ENCODE data around the gene FGF12.

The FGF12 gene

DNA sequence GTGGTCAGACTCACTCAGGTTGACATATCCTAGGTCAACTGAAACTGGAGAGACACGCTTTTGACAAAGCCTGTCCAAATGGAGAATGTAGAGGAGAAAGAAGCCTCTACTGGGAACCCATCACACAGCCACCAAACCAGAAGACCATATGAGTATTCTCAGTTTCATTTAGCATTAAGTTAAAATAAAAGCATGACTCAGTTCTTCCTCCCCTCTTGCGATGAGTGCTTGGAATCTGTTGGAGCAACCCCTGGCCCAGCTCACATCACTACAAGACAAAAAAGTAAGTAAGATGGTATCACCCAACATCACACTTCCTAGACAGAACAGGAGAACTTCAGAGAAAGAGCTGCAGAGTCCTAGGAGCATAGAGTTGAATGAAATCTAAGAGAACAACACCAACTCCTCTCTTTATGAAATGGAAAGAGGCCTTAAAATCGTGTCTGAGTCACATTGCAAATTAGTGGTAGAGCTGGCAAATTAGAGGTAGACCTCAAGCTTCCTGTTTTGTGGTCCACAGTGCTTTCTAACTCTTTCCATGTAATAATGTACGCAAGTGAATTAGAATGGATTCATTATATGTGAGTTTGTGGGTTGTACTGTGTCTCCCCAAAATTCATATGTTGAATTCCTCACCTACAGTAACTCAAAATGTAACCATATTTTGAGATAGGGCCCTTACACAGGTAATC, 51.2 kb downstream of the FGF12 start:
- DNase-seq, result no peak

GRCh38 chr3:192655628-192656027, 71.7 kb downstream of the FGF12 start:
- peak; percentile 29 for DNase-seq

GRCh38 chr3:192655040-192655439, 72.3 kb downstream of the FGF12 start:
- DNase-seq, result no peak

- DNase-seq, result no peak
Observed at GRCh38 chr3:192653862-192654261, 73.5 kb downstream of the FGF12 start.

DNA sequence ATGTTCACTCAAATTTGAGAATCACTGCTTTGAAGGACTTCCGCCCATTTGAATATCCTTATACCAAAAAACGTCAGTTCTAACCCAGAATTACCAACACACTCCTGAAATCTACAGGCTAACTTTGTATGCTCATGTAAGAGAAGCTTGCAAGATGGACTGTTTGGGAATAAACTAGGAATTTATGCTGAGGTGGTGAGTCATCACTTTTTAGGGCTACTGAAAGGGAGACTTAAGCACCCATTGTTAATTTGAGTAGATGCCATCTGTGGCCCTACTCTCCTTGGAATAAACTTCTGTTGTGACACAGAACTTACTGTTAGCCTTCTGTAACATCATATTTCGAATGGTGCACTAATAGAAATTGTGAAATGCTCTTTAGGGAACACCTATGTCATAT, 74.6 kb downstream of the FGF12 start:
- no peak for DNase-seq

- no peak for DNase-seq
Observed at GRCh38 chr3:192651836-192652512, 75.4 kb downstream of the FGF12 start.

DNA sequence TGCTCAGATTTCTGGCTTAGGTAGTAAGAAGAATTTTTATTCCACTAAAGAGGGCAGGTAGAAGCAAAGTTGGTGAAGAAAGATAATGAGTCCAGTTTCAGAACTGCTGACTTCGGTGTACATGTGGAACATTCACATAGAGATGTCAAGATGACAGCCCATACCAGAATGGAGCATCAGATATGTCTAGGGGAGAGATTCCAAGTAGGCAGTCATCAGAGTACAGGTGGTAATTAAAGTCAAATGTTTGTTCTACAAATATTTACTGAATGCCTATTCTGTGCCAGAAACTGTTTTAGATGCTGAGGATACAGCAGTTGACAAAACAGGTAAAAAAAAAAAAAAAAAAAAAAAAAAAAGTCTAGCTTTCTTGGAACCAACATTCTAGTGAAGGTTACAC, 81.9 kb downstream of the FGF12 start:
- DNase-seq, result no peak

DNA sequence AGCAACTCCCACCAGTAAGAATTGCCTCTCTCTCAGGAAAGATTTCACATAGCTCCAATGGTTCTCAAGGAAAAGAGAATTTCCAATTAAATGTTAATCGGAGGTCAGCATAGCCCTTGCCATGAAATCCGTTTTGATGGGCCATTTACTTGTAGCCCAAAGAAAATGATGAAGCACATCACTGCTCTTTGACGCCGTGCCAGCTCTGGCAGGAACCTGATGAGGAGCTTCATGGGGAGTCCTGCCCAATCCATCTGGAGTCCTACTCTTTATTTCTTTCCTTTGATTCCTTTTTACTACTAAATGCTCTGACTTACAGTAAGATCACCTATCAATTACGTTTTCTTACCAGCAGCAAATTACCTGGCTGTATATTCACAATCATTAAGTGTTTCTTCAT, 84.7 kb downstream of the FGF12 start:
- no peak for DNase-seq

- no peak for DNase-seq
Observed at GRCh38 chr3:192641919-192642318, 85.4 kb downstream of the FGF12 start.

- DNase-seq, result no peak
Observed at GRCh38 chr3:192639987-192640386, 87.4 kb downstream of the FGF12 start.

DNA sequence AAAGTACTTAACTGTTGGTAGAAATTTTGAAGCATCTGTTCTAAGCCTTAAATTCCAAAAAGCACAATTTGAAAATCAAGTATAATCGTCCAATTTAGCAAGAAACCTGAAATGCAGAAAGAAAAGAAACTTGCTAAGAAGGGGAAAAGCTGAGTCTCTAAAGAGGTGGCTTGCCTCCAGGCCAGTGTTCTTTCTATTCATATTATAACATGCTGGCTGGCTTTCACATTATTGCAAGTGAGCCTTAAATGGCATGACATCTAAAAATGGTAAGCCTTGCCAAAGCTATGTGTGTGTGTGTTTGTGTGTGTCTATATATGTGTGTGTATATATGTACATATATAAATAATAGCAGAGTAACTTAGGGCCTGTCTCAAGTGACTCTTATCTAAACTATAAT, 89.5 kb downstream of the FGF12 start:
- DNase-seq, result no peak

DNA sequence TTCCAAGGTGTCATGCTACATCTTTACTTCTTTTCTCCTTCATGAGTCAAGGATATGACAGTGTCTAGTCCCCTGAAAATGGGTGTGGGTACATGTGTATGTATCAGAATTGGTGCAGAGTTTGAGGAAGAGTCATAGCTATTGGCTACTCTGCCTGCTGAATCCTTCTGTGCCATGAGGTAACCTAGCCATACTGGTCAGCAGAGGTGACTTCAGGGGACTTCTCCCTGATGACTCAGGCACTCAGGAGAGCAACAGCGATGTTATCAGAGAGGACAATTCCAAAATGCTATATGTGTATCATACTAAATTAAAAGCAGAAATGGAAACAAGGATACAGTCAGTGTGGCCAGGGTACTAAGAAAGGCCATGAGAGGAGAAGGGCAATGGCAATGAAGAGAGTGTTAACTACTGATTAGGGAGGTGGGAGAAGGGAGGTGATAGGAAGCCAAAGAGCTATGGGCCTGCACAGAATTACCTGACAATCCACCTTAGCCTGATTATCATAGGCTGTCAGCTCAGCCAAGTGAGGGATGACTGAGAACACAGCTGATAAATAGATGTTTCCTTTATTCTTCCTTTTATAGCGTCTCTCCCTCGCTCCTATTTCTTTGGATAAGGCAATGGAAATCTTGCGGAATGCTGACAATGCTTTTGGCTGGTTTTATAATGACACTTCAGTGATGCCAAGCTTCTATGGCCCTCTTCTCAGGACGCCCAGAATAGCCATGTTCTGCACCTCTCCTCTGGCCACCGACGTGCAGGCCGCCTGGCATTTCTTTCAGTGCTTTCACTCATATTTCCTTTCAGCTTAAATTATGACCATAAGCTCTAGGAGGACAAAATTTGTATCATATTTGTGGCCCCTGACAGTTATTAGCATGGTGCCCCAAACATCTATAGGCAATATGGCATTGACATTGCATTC, 90.6 kb downstream of the FGF12 start:
- DNase-seq, result peak; percentile 3

GRCh38 chr3:192629429-192629828, 97.9 kb downstream of the FGF12 start:
- DNase-seq, result no peak

DNA sequence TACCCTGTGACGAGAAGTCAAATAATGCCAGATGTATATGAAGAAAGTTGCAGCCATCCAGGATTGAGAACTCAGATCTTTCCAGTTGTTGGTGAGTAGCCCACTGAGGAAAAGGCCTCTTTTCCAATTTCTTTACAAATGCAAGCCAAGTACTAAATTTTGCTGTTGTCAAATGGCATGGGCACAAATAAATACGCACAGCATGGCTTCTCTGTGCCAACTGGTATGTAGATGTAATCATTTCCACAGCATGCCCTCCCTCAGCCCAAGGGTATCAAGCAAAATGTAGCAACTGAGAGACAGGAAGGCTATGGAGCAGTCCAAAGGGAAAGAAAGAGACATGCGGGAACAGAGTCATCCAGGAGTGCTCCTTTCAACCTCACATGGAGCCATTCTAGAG, 105.4 kb downstream of the FGF12 start:
- DNase-seq, result no peak

GRCh38 chr3:192620275-192620674, 107.1 kb downstream of the FGF12 start:
- DNase-seq, result no peak

DNA sequence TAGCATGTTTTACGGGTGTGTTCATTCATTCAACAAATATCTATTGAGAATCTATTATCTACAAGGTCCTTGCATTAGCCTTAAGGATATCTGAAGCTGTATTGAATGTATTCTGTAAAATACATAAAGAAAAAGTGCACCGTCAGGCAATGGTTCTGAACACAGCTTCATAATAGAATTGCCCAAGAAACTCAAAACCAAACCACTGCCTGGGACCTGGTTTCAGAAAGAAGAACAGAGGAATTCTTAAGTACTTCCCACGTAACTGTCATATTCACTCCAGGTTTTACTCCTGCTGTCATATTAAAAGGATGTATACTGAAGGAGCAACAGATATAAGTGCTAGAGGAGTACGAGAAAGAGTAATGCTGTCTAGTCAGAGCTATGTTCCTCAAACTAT, 115.9 kb downstream of the FGF12 start:
- DNase-seq, result no peak

GRCh38 chr3:192608726-192609600, 118.4 kb downstream of the FGF12 start:
- no peak for DNase-seq

DNA sequence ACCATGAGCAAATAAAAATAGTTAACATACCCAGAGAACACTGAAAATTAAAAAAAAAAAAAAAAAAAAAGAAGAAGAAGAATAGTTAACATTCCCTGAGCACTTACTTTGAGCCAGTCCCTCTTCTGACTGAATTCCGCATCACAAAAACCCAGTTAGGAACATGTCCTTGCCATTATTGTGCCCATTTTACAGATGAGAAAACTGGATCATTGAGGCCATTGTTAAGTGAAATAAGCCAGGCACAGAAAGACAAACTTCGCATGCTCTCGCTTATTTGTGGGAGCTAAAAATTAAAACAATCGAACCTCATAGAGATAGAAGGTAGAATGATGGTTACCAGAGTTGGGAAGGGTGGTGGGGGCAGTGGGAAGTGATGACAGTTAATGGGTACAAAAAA, 119.5 kb downstream of the FGF12 start:
- DNase-seq, result no peak

DNA sequence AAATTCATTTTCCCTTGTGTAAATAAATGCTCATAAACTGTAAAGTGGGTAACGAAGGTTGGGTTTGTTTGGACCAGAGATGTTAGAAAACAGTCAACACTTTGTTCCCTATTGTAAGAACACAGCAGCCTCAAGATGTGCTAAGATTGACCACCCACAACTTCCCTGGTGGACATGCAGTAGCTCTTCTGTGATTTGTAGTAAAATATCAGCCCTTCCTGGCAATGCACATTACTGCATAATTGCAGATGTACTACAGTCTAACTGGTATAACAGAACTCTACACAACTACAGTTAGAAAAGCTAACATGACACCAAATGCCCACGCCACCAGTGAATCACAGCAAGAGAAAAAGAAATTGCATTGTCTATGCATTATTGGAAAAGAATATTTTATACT, 129.4 kb downstream of the FGF12 start:
- no peak for DNase-seq

- no peak for DNase-seq
Observed at GRCh38 chr3:192597506-192597905, 129.8 kb downstream of the FGF12 start.

- DNase-seq, result no peak
Observed at GRCh38 chr3:192578729-192579128, 148.6 kb downstream of the FGF12 start.

DNA sequence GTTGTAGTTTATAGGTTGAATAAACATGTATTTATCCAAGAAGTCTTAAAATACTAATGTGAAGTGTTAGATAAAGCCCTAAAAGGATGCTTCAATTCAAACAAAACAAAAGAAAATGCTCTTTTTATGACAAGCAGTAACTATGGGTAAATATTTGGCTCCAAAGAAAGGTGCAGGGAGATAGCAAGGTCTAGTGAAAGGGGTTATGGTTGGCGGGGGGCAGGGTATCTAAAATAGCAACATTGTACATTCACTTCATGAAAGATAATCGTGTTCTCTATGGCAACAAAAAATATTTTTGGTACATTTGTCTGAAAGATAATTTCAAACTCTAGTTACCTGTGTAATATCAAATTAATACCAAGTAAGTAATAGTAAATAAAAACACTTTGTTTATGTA, 149.5 kb downstream of the FGF12 start:
- no peak for DNase-seq

DNA sequence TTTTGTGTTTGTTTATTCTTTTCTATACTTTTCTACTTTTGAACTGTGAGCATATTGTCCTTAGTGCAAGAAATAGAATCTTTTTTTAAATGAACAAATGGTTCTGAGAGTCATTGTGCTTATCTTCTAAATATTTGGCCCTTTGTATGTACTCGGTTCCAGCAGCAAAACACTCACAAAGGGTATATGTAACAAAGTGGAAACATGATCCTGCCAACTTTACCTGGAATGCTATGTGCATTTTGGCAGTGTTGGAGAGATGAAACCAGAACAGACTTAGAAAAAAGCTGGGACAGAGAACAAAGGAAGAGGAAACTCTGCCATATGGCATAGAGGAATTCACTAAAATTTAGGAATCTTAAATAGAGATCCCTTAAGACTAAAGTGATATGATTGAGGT, 150.1 kb downstream of the FGF12 start:
- DNase-seq, result no peak

Data from NCI-H226 (cell line).